NCI-H2029 treated with DMSO at 0.1 percent for 48 hours (cell line): Measurements from ENCODE around the gene OLFM1.
A peak's percentile ranks its signal among the peaks of the same experiment; 100 is the strongest.

Source experiments
- DNase-seq: peaks from one replicate; lab custom pipeline; 2025; lab: John Stamatoyannopoulos, UW

The OLFM1 gene

DNA sequence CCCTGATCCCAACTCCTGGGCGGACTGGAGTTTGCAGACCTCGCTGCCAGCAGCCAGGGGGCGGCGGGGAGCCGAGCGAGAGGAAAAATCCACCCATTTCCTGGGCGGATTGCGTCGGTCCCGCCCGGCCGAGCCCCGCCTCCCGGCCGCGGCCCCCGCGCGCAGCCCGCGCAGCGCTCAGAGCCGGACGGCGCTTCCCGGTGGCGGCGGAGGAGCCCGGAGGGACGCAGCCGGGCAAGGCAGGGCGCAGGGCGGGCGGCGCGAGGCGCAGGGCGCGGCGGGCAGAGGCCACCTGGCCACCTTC, at the start of gene OLFM1:
OLFM1 (plus strand) TSS at position 180 of the 304 bp plus-strand sequence. CDS start 322 bp downstream, outside the sequence.
- peak; percentile 2 for DNase-seq

DNA sequence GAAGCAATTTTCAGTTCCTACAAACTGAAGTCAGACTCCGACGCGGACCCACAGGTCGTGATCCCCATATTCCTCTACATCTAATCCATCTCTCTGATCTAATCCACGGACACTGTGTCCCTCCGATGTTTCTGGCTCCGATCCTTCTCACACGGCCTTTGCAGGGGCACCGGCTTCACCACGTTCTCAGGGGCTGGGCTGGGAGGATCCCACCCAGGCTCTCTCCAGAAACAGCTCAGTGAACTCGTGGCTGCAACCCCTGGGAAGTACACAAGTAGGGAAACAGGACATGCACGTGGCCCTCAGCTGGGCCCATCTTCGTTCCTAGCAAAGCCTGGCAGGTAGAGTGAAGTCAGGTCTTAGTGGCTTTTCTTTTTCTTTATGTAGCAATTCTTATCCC, 49.1 kb upstream of the OLFM1 start:
- DNase-seq = no peak

DNA sequence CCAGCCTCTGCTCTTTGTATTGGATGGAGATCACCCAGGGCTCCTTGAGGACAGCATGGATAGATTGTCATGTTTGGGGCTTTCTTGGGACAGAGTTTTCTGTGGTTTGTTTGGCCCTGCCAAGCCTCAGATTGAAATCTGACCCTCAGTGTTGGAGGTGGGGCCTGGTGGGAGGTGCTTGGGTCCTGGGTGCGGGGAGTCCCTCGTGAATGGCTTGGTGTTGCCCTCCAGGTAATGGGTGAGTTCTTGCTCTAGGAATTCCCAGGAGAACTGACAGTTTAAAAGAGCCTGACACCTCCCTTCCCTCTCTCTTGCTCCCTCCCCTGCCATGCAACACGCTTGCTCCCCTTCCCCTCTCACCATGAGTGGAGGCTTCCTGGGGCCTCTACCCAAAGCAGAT, 48.6 kb upstream of the OLFM1 start:
- DNase-seq = no peak

DNA sequence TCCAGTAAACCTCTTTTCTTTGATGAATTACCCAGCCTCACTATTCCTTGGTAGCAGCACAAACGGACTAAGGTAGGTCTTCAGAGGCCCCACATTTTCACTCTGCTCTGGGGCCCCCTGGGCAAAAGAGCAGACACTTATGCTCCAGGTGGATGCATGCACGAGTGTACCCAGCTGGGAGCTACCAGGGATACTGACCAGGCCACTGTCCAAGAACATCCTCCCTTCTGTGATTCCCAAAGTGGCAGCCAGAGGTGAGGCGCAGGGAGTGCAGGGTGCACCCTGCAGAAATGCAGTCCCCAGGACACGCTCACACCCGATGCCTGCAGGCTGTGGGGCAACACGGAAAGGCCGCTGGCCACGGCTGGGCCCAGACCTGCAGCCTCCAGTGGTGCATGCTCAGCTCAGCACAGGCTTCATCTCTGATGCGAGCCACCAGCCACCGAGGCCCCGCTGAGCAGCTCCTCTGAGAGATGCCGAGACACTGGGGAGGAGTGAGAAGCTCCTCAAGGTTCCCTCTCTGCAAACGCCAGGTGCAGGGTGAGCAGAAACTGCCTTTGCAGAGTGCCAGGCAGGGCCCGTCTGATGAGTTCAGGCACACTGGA, 48.1 kb upstream of the OLFM1 start:
- DNase-seq = no peak

DNA sequence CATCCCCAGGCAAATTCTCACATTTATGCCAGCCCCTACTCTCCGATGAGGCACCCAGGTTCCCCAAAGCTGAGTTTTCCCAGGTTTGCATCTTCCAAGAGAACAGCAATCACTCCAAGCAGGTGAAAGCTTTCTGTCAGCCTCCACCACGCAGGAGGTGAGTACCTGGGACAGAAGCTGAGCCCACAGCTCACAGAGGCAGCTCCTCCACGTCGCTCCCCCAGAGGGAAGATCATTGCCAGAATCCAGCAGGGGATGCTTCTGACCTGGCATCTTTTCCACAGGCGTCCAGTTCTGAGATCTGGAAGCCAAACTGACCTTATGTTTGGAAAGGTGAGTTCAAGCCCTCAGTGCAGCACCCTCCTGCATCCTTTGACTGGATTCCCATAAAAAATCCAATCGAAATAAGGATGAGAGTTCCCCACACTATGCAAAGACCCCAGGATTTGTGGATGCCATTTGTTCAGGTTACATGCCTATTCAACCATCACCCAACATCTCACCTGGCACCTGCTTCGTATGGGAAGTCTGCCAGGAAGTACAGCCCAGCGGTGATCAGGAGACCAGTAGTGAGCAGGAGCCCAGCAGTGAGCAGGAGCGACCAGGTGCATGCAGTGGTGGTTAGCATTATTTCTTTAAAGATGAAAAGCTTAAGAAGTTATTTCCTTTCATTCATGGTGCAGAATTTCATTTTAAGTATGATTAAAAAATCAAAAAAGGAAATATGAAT, 47.4 kb upstream of the OLFM1 start:
- no peak for DNase-seq

DNA sequence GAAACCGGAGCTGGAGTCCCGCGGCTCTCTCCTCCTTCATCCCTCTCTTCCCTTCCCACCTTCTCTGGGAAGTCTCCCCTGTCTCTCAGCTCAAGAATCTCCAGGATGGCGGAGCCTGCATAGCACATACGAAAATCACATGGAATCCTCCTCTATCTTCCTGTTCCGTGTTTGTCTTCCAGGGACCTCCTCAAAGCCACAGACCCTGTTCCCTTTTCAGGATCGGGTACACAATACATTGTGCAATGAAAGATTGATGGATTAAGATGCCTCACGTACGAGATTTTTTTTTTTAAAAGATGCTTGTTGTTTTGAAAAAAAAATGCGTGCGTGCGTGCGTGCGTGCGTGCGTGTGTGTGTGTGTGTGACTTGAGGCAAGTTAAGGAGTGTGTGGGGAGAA, 46.6 kb upstream of the OLFM1 start:
- no peak for DNase-seq

DNA sequence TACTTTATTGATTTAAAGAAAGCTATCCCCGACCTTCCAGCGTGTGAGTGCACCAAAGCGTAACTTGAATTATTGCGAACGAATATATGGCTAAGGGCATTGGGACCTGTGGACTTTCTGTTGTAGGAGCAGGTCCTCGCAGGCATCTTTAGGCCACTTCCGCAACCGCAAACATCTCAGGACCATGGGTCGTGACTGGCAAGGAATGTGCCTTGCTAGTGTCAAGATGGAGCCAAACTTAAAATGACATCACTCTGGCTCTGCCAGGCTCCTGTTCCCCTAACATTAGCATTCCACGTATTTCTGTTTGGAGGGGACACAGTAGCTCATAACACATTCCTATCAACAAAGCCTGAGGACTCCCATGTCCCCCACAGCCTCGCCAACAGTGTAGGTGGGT, 44.1 kb upstream of the OLFM1 start:
- DNase-seq = no peak

DNA sequence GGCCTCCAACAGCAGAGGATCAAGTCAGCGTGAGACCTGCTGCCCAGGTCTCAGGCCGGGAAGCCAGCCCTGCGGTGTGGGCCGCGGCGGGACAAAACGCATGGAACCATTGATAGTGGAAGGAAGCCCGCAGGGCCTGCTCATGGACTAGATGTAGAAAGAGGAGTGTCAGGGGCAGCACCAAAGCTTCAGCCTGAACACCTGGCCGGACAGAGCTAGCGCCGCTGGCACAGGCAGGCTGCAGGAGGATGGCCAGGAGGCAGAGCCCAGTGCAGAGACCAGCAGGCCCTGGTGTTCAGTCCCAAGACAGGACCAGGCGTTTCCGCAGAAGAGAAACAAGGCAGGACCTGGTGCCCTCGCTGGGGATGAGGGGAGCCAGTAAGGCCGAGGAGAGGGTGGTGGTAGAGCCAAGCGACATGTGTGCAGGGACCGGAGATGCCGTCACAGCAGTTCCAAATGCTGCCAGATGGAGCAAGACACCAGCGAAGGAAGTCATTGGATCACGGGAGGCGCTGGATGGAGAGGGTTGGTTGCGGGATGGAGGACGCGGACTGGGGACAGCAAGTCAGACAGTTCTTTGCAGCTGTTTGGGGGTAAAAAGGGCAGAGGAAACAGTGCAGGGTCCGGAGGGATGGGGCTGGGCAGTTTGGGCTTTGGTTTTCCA, 42.1 kb upstream of the OLFM1 start:
- DNase-seq = no peak

DNA sequence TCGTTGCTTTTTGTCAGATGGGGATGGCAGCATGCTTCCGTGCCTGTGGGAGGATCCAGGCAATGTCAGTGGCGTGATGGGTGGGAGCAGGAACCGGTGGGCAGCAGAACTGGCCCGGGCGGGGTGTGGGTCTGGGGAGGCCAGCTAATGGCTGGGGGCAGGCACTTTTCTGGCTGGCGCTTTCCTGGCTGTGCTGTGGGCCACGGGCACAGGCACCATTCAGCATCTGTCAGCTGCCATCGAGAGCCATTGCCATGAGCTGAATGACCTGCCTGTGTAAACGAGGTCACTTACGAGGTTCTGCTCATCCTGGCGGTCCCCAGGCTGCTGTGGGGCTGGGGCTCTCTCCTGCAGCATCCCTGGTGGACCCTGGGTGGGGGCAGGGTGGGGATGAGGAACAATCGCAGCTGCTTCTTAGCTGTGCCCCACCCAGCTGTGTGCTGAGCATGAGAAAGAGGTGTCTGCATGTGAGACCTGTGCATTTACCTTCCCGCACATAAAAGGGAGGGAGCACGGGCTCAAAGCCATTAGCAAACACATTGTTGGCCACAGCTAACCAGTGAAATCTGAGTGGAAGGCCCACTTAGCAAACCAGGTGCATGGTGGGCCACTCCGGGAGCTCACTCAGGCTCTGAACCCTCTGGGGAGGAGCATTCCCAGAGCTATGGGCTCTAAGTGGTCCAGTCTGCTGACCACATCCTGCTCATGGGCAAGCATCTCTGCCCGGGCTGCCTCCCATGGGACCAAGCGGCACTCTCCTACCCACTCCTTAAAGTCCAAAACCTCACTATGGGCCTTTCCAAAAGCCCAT, 41.3 kb upstream of the OLFM1 start:
- no peak for DNase-seq

DNA sequence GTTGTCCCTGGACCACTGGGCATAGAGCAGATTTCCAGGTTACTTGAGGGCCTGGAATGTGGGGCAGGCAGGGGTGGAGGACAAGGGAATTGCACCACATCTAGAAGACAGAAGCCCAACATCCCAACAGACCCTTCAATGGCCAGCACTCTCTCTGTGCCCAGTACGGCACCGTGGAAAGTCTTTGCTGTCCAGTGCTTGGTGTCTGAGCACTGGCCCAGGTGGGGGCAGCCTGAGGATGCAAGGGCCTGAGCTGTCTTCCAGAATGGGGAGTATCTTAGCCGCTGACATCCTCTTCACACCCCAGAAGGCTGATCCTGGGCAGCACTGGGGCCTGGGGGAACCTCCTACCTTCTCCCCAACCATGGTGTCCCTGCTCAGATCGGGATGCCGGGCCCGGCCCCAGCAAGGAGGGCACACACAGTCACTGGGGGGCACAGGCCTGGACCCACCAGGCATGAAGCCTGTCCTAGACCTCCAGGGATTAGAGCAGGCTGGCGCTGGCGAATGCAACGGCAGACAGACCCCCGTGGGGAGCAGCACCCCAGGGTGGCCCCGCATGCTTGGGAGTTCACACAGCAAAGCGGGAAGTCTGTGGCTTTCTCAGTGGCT, 40.6 kb upstream of the OLFM1 start:
- DNase-seq = no peak

DNA sequence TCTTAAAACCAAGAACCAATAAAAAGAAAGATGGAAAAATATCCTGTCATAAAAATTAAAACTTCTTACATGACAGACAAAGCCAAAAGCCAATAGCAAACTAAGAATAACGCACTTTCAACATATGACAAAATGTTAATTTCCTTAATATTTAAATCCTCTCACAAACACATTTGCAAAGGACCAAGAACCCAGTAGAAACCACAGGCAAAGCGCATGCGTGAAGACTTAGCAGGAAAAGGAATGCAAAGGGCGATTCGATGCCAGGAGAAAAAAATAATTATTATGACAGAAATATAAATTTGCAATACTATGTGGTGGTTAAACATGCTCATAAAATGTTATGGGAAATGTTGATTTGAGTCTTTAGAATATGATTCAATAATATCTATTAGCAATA, 39.9 kb upstream of the OLFM1 start:
- DNase-seq = no peak

DNA sequence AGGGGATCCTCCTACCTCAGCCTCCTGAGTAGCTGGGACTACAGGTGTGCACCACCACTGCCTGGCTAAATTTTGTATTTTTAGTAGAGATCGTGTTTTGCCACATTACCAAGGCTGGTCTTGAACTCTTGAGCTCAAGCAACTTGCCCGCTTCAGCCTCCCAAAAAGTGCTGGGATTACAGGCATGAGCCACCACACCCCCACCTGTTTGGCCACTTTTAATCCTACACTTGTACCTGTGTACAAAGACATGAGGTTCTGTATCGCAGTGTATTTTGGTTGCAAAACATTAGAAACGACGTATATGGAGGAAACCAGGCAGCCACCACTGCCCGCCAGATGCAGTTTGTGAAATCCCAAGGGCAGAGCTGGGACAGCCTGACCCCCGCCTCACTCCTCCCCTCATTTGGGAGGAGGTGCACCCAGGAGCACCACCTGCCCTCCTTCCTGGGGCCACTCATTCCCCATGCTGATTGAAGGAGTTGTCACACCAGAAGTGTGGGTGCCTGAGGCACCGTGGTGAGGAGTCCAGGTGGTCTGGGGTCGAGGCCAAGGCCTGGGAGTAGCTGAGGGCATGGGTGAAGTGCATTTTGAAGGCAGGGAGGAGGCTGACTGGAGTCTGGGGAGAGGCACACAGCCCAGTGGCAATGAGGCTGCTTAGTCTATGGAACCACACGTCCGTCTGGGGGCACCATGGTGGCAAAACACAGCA, 39.3 kb upstream of the OLFM1 start:
- no peak for DNase-seq

DNA sequence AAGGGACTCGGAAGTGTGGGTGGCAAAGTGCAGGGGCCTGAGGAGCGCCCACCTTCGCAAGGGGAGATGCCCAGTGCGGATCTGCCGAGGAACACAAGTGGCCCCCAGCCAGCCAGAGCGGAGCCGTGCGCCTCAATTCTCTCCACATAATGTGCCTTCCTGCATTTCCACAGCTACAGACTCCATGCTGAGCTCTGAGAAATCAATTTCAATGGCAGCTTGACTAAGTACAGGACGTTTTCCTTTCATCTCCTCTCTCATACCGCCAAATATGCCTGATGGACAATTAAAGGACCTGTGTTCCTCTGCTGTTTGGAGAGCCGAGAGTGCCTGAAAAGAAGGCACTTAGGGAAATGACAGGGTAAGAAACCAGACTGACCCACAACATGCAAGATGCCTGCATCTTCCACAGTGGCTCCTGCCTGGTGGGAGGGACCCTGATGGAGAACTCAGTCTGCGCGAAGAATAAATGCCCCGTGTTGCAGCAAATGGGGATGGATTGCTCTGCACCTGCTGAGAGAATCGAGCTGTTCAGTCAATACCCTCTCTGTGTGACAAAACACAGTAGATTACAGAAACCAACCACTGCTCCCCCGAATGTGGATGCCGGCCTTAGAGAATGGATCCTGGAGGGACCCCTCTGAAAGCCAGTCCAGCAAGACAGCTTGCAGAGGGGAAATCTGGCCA, 38.6 kb upstream of the OLFM1 start:
- no peak for DNase-seq

DNA sequence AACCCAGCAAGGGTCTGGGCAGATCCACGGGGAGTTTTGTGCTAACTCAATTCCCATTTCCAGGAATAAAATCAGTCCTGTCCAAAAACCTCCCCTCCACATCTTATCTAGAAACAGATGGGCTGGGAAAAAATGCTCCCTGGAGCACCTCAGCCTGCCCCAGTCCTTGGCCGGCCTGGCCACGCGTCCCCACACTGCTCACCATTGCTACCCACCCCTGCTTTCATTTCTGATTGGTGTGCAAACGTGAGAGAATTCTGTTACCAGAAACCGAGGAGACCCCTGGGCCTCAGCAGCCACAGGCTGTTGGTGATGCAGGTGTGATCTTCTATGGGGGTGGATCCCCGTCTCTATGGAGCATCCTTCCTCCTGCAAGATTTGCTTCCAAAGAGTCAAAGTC, 38.0 kb upstream of the OLFM1 start:
- DNase-seq = no peak

DNA sequence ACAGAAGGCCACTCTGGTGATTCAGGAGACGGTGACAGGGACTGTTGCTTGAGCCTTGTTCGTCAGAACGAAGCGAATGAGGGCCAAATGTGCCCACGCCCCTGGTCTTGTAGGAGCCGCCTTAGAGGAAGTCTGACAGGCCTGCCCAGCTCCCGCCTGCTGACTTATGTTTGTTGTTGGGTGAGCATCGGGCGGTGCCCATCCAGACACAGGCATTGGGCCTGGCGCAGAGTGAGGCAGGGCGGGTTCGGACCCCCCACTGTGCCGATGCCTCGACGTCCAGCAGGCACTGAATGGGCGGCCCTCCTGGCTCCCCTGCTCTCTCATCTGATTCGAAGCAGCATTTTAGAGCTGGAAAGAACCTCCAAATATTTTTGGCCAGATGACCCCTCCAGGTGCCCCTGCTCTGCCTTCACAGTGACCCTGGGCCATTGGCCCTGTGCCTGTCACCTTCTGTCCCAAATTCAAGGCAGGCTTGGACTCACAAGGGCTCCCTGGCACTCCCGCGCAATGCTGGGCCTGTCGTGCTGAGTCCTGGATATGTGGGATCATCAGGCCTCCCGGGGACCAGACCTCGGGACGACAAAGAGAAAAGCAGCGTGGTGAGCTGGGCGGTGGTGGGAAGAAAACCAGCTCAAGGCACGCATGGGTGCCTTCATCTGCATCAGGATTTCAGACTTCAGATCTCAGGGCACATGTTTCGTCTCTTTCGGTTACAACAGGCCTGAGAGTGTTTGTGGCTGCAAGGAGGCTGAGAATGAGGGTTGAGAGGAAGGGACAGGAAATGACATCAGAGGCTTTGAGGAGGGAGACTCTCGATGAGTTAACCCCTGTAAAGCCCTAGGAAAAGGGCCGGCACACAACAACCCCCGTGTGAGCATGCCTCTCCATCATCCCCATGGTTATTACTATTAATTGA, 37.1 kb upstream of the OLFM1 start:
- no peak for DNase-seq

DNA sequence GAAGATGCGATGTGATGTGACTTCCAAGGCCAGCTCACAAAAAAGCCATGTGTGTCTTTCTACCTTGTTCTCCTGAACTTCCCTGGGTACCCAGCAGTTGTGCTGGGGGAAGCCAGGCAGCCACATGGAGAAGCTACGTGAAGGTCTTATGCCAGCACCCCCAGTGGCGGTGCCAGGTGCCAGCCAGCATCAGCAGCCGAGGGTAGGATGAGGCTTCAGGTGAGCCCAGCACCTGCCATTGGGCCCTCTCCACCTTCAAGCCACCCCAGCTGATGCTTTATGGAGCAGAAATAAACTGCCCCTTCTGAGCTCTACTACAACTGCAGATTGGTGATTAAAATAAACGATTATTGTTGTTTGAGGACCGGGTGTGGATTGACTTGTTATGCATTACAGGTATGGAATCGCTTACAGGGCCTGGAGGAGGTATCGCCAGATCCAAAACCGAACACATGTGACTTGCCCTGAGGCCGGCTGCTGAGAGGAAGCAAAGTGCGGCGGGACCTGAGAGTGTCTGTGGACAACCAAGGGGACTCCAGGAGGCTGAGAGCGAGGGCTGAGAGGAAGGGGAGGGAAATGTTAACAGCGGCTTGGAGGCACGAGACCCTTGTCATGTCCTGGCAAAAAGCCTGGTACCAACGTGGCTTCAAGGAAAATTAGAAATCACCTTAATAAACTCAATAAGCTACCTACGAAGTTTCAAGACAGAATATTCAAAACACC, 36.0 kb upstream of the OLFM1 start:
- DNase-seq = no peak

DNA sequence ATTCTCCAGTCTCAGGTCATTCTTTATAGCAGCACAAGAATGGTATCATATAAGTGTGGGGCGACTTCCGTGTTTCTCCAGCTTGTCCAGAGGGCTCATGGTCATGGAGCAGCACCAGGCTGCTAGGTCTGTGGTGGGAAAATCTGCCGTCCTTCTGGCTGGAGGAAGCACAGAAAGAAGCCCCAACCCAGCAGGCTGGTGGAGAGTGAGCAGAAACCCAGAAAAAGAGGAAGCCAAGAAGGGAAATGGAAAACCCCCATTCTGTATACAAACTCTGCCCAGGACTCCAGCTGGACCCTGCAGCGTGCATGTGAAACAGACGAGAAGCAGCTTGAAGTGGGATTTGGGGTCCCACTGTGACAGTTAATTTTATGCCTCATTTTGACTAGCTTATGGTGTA, 34.3 kb upstream of the OLFM1 start:
- no peak for DNase-seq

DNA sequence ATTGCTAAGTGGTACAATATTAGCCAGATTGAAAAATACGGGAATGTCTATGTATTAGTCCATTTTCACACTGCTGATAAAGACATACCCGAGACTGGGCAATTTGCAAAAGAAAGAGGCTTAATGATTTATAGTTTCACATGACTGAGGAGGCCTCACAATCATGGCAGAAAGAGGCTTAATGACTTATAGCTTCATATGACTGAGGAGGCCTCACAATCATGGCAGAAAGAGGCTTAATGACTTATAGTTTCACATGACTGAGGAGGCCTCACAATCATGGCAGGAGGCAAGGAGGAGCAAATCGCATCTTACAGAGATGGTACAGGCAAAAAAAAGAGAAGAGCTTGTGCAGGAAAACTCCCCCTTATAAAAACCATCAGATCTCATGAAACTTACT, 32.3 kb upstream of the OLFM1 start:
- DNase-seq = no peak

DNA sequence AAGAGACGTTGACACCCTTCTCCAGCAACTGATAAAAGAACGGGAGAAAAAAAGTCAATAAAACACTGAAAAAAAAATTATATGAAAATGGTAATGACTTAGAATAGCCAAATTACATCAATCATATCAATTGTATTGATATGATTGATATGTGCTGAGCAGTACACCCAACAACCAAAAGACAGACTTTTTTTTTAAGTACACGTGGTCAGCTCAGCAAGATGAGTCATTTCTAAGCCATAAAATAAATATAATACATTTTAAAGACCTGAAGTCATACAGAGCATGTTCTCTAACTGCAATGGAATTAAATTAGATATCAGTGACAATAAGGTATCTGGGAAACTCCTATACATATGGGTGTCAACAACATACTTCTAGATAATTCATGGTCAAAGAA, 30.9 kb upstream of the OLFM1 start:
- DNase-seq = no peak
